ENCODE measurements around the gene PMPCA. TPM values are rescaled to one million over a fixed set of nuclear protein-coding genes. Genes with fewer than 3 reads are reported as not detected.

The PMPCA gene
- total and polyA plus RNA-seq, 2 donors (not counting 3 experiments of a cell fraction or from before 2014, with no cell fraction given), result 69.0 to 75.3 TPM

DNA sequence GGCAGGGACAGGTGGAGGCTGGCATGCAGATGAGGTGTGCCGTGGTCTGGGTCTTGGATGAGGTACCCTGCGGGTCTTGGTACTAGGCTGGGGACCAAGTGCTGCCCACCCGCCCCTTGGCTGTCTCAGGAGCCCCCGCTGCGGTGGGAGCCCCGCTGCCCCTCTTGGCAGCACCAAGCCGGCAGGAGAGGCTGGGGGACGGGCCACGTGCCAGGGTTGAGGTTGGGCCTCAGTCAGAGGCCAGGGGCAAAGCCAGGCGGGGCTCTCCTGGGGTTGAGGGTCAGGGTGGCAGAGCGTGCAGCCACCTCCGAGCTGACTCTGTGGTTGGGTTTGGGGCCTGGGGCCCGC lies 39.0 kb upstream of the PMPCA start:
- H3K9me3 ChIP-seq (replicated peaks; ENCODE audit: control insufficient read depth, insufficient read depth, low read length), result no peaks in the 10 kb centered on the region
- no peak overlapping the region for H3K4me2 ChIP-seq (ENCODE audit: insufficient read depth, low read length)
- no TSS peak for BruUV-seq (replicated peaks)
- no peak for FAIRE-seq
- ChIA-PET POLR2A (no interaction called here), CTCF (interaction anchor here (1.1 kb wide), 1 partner anchor 8 kb away, joined by 4 read pairs; no protein-coding TSS in a partner anchor)
- no peak overlapping the region for H3K4me3 ChIP-seq (replicated peaks in 1 of 3; ENCODE audit: insufficient read depth in 1 of 3, low read depth in 1 of 3, low read length in 3 of 3)
- no peaks in the 10 kb centered on the region for H3K79me2 ChIP-seq (ENCODE audit: control insufficient read depth, insufficient read depth, low read length)
- no peaks in the 10 kb centered on the region for H3K36me3 ChIP-seq (ENCODE audit: control insufficient read depth in 2 of 2, extremely low read depth in 1 of 2, insufficient read depth in 2 of 2, low read length in 2 of 2)
- H2AFZ ChIP-seq (ENCODE audit: low read depth, low read length), result no peak overlapping the region
- H3K9ac ChIP-seq (replicated peaks; ENCODE audit: extremely low read depth, insufficient read depth, low read length), result no peak overlapping the region
- H3K9me1 ChIP-seq (replicated peaks; ENCODE audit: control insufficient read depth, extremely low read depth, insufficient read depth, low read length), result no peaks in the 10 kb centered on the region
- H4K20me1 ChIP-seq (replicated peaks; ENCODE audit: control insufficient read depth, extremely low read depth, insufficient read depth, low read length), result no peaks in the 10 kb centered on the region
- no peak overlapping the region for H3K27ac ChIP-seq (ENCODE audit: insufficient read depth, low read depth, low read length)
- no peaks in the 10 kb centered on the region for H3K4me1 ChIP-seq (ENCODE audit: control insufficient read depth, extremely low read depth, insufficient read depth, low read length)
- TF ChIP-seq JUN (IDR thresholded peaks at IDR 0.05; ENCODE audit: borderline replicate concordance, insufficient read depth, insufficient read length, low read depth), result no peak
- no peak for TF ChIP-seq FOS (IDR thresholded peaks at IDR 0.05; ENCODE audit: borderline replicate concordance, insufficient read depth, low read length)
- no peak for TF ChIP-seq MYC (IDR thresholded peaks at IDR 0.05; ENCODE audit: low read depth, low read length)
- DNase-seq (ENCODE audit: low read depth, low spot score), result no peak
- no peaks in the 10 kb centered on the region for H3K27me3 ChIP-seq (ENCODE audit: control insufficient read depth in 2 of 2, insufficient read depth in 2 of 2, low read length in 2 of 2)
- intact Hi-C loops (cut with micrococcal nuclease) (no loop called here), dilution Hi-C loops (cut with MboI; ENCODE audit: extremely low pct_ligation_motif_present, low sequenced_read_pairs) (no loop called here)

DNA sequence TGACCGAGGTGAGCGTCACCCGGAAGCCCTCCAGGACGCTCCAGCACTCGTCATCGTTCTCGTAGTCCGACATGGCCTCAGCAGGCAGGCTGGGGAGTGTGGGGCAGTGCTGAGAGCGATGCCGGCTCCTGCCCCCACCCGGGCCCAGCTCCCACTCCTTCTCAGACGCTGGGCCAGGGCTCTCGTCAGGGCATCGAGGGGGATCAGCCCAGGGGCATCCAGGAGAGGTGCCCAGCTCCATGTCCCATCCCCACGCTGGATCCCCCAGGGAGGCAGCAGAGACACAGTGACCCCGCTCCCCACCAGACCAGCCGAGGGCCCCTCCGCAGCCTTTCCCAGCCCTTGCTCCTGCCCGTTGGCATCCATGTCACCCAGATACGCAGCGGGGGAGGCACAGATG lies 38.5 kb upstream of the PMPCA start:
- intact Hi-C loops (cut with micrococcal nuclease), result no loop called here
- H3K4me2 ChIP-seq (ENCODE audit: insufficient read depth, low read length), result no peak overlapping the region
- ChIA-PET CTCF (interaction anchor here (0.8 to 0.9 kb wide), 2 partner anchors 17 to 59 kb away, joined by 3 to 4 read pairs; no protein-coding TSS in a partner anchor), POLR2A (no interaction called here)
- H2AFZ ChIP-seq (ENCODE audit: low read depth, low read length), result no peak overlapping the region
- dilution Hi-C loops (cut with MboI; ENCODE audit: extremely low pct_ligation_motif_present, low sequenced_read_pairs), result no loop called here
- no peaks in the 10 kb centered on the region for H3K9me3 ChIP-seq (replicated peaks; ENCODE audit: control insufficient read depth, insufficient read depth, low read length)
- DNase-seq (ENCODE audit: low read depth, low spot score) (no peak), FAIRE-seq (no peak)
- no peaks in the 10 kb centered on the region for H3K27me3 ChIP-seq (ENCODE audit: control insufficient read depth in 2 of 2, insufficient read depth in 2 of 2, low read length in 2 of 2)
- no peak overlapping the region for H3K27ac ChIP-seq (ENCODE audit: insufficient read depth, low read depth, low read length)
- H3K36me3 ChIP-seq (ENCODE audit: control insufficient read depth in 2 of 2, extremely low read depth in 1 of 2, insufficient read depth in 2 of 2, low read length in 2 of 2), result no peaks in the 10 kb centered on the region
- H3K9ac ChIP-seq (replicated peaks; ENCODE audit: extremely low read depth, insufficient read depth, low read length), result no peak overlapping the region
- no TSS peak for BruUV-seq (replicated peaks)
- no peak overlapping the region for H3K4me3 ChIP-seq (replicated peaks in 1 of 3; ENCODE audit: insufficient read depth in 1 of 3, low read depth in 1 of 3, low read length in 3 of 3)
- H3K4me1 ChIP-seq (ENCODE audit: control insufficient read depth, extremely low read depth, insufficient read depth, low read length), result no peaks in the 10 kb centered on the region
- H3K9me1 ChIP-seq (replicated peaks; ENCODE audit: control insufficient read depth, extremely low read depth, insufficient read depth, low read length), result no peaks in the 10 kb centered on the region
- no peak for TF ChIP-seq GATA2 (IDR thresholded peaks at IDR 0.05; ENCODE audit: insufficient read depth, insufficient read length, low read depth, low read length)
- TF ChIP-seq POLR2AphosphoS5 (IDR thresholded peaks at IDR 0.05; ENCODE audit: insufficient read depth, low read depth, low read length), result no peak
- no peak for TF ChIP-seq JUN (IDR thresholded peaks at IDR 0.05; ENCODE audit: borderline replicate concordance, insufficient read depth, insufficient read length, low read depth)
- TF ChIP-seq EZH2 (IDR thresholded peaks at IDR 0.05; ENCODE audit: borderline replicate concordance, low read depth, low read length, severe bottlenecking), result no peak
- TF ChIP-seq MYC (IDR thresholded peaks at IDR 0.05; ENCODE audit: low read depth, low read length), result no peak
- H4K20me1 ChIP-seq (replicated peaks; ENCODE audit: control insufficient read depth, extremely low read depth, insufficient read depth, low read length), result no peaks in the 10 kb centered on the region
- no peaks in the 10 kb centered on the region for H3K79me2 ChIP-seq (ENCODE audit: control insufficient read depth, insufficient read depth, low read length)

All from endothelial cell of umbilical vein (primary cell).